MM.1S (cell line): ENCODE results near the gene PCDHA4.
A peak's percentile ranks its signal among the peaks of the same experiment; 100 is the strongest.

Experiments used
- EZH2 ChIP-seq: fragments of 300-600 bp; sonication (generic); optimal IDR thresholded peaks from 2 replicates; pipeline ENCODE3; 2017; ENCODE audit warnings: low read depth, mild to moderate bottlenecking, antibody characterized with exemption, low read length, mixed read lengths
- EZH2phosphoT487 ChIP-seq: fragments of 300-600 bp; sonication (generic); IDR thresholded peaks from 2 replicates; pipeline ENCODE4 v1.6.1; 2018; ENCODE audit warnings: antibody characterized with exemption, low read length
- TF ChIP-seq, protein P1 (sequence below): fragments of 300-600 bp; sonication (generic); IDR thresholded peaks from 2 replicates; pipeline ENCODE4 v1.5.1; 2016; ENCODE audit warnings: antibody characterized with exemption, low read length, mixed read lengths

DNA sequence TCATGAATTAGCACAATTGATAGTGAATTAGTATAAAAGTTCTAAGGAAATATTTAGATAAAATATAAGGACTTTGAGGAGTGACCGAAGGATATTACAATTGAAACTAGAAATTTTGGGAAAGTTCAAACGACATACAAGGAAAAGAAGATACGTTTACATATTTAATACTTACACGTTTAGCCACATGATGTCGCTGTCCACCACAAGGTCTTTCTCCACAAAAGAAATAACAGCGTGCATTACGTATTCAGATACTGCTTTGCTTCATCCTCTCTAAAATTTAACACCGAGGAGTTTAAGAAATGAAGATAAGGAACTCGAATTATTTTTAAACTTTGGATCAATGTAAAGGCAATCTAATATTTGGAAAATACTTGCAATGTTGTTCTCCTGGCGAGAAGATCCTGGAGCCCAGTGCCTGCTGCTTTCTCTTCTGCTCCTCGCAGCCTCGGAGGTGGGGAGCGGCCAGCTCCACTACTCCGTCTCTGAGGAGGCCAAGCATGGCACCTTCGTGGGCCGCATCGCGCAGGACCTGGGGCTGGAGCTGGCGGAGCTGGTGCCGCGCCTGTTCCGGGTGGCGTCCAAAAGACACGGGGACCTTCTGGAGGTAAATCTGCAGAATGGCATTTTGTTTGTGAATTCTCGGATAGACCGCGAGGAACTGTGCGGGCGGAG is 5.9 kb upstream of the PCDHA4 start, which contains the start of gene PCDHA3:
- TF ChIP-seq, protein P1, sequence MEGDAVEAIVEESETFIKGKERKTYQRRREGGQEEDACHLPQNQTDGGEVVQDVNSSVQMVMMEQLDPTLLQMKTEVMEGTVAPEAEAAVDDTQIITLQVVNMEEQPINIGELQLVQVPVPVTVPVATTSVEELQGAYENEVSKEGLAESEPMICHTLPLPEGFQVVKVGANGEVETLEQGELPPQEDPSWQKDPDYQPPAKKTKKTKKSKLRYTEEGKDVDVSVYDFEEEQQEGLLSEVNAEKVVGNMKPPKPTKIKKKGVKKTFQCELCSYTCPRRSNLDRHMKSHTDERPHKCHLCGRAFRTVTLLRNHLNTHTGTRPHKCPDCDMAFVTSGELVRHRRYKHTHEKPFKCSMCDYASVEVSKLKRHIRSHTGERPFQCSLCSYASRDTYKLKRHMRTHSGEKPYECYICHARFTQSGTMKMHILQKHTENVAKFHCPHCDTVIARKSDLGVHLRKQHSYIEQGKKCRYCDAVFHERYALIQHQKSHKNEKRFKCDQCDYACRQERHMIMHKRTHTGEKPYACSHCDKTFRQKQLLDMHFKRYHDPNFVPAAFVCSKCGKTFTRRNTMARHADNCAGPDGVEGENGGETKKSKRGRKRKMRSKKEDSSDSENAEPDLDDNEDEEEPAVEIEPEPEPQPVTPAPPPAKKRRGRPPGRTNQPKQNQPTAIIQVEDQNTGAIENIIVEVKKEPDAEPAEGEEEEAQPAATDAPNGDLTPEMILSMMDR = peak; percentile 30
- no peak for TF ChIP-seq EZH2
- TF ChIP-seq EZH2phosphoT487 = no peak
